LNCaP clone FGC (cell line): ENCODE results near the gene CNPY1.

Experiments used
- DNase-seq: peaks from one replicate; pipeline ENCODE4 v3.0.0-alpha.2; 2011; ENCODE audit warnings: low read depth
- H3K4me3 ChIP-seq: 2 replicates; pipeline ENCODE4 v1.5.1; 2011; ENCODE audit warnings: mild to moderate bottlenecking, low read depth, low read length, control low read depth
- CTCF ChIP-seq: IDR thresholded peaks from 2 replicates; pipeline ENCODE4 v1.5.1; 2012; ENCODE audit warnings: mild to moderate bottlenecking; ENCODE audit not compliant: control insufficient read depth, insufficient read depth; ENCODE audit errors: extremely low read depth

Gene CNPY1

GRCh38 chr7:155584763-155585531 lies 38.6 kb upstream of the CNPY1 start:
- H3K4me3 ChIP-seq, result no peak overlapping the region
- DNase-seq, result no peak
- no peak for TF ChIP-seq CTCF

- TF ChIP-seq CTCF, result no peak
- H3K4me3 ChIP-seq, result no peak overlapping the region
- no peak for DNase-seq
These were observed 37.9 kb upstream of the CNPY1 start for GRCh38 chr7:155584261-155584660.

GRCh38 chr7:155583636-155584035 lies 37.3 kb upstream of the CNPY1 start:
- H3K4me3 ChIP-seq, result no peak overlapping the region
- DNase-seq, result no peak
- no peak for TF ChIP-seq CTCF

GRCh38 chr7:155581954-155582353 lies 35.6 kb upstream of the CNPY1 start:
- H3K4me3 ChIP-seq, result no peak overlapping the region
- no peak for DNase-seq
- no peak for TF ChIP-seq CTCF

GRCh38 chr7:155581107-155581830 lies 34.9 kb upstream of the CNPY1 start:
- H3K4me3 ChIP-seq, result no peak overlapping the region
- no peak for DNase-seq
- TF ChIP-seq CTCF, result no peak

- no peak for TF ChIP-seq CTCF
- no peak overlapping the region for H3K4me3 ChIP-seq
- DNase-seq, result no peak
These were observed 34.0 kb upstream of the CNPY1 start for GRCh38 chr7:155580367-155580766.
